Measurements from ENCODE around the gene CTBP1.

DNA sequence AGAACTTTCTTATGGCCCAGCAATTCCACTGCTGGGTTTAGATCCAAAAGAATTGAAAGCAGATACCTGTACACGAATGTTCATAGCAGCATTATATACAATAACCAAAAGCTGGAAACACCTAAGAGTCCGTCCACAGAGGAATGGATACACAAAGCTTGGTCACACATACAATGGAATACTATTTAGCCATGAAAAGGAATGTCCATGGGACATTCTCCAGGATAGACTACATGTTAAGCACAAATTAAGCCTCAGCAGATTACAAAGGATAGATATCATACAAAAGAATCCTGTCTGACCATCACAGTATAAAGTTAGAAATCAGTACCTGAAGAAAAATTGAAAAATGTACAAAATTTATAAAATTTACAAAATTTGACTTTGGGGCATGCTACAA is 28.1 kb upstream of the CTBP1 start:
- TF ChIP-seq, protein P1, sequence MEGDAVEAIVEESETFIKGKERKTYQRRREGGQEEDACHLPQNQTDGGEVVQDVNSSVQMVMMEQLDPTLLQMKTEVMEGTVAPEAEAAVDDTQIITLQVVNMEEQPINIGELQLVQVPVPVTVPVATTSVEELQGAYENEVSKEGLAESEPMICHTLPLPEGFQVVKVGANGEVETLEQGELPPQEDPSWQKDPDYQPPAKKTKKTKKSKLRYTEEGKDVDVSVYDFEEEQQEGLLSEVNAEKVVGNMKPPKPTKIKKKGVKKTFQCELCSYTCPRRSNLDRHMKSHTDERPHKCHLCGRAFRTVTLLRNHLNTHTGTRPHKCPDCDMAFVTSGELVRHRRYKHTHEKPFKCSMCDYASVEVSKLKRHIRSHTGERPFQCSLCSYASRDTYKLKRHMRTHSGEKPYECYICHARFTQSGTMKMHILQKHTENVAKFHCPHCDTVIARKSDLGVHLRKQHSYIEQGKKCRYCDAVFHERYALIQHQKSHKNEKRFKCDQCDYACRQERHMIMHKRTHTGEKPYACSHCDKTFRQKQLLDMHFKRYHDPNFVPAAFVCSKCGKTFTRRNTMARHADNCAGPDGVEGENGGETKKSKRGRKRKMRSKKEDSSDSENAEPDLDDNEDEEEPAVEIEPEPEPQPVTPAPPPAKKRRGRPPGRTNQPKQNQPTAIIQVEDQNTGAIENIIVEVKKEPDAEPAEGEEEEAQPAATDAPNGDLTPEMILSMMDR (IDR thresholded peaks at IDR 0.05; ENCODE audit: low read depth, low read length) = no peak
- TF ChIP-seq EZH2phosphoT487 (IDR thresholded peaks at IDR 0.05; ENCODE audit: low read depth) = no peak
